Progenitor cell of endocrine pancreas (in vitro differentiated cells): ENCODE data around the gene MELK. TPM values are rescaled to one million over a fixed set of nuclear protein-coding genes. Genes with fewer than 3 reads are reported as not detected.
"Not testable (repeated sequence)": the region's sequence is repeated elsewhere in the genome, so short reads cannot be mapped to it uniquely, and the experiment has no call there.

Experiments
- DNase-seq: peaks from one replicate; pipeline ENCODE4 v3.0.0; 2021; ENCODE audit warnings: low spot score; ENCODE audit not compliant: unreplicated experiment
- H3K27ac Mint-ChIP-seq: 2 replicates; pipeline ENCODE4 v1.8.0; 2021; ENCODE audit warnings: mild to moderate bottlenecking, moderate library complexity, mixed read lengths
- H3K27me3 Mint-ChIP-seq: 2 replicates; pipeline ENCODE4 v1.8.0; 2021; ENCODE audit warnings: mixed read lengths
- H3K36me3 Mint-ChIP-seq: 2 replicates; pipeline ENCODE4 v1.8.0; 2022; ENCODE audit warnings: mixed read lengths; ENCODE audit not compliant: insufficient read depth
- H3K4me1 Mint-ChIP-seq: 2 replicates; pipeline ENCODE4 v1.8.0; 2021; ENCODE audit warnings: low read depth, mixed read lengths
- H3K4me3 Mint-ChIP-seq: 2 replicates; pipeline ENCODE4 v1.8.0; 2021; ENCODE audit warnings: low read depth, mild to moderate bottlenecking, moderate library complexity, mixed read lengths
- H3K9me3 Mint-ChIP-seq: 2 replicates; pipeline ENCODE4 v1.8.0; 2021; ENCODE audit warnings: low read depth, mixed read lengths
- CTCF ChIP-seq: fragments of 200-600 bp; sonication (generic); IDR thresholded peaks from one replicate; pipeline ENCODE4 v1.5.0; 2021; ENCODE audit warnings: antibody characterized with exemption, mild to moderate bottlenecking; ENCODE audit not compliant: unreplicated experiment
- long read RNA-seq: library from polyadenylated mRNA; unstranded; transcript quantifications from one replicate; pipeline ENCODE4 v2.0.0, GENCODE V29; 2020
- total RNA-seq: library from RNA; stranded (reverse); gene quantifications from 2 replicates; pipeline ENCODE4 v1.2.1, GENCODE V29; 2021

MELK gene
- 24.0 and 27.9 TPM in 2 replicates for total RNA-seq
- long read RNA-seq, transcript MELK-201 (18 exons, 2,485 nt): major isoform, 45 of 199 reads
- long read RNA-seq, transcript MELK-209 (17 exons, 2,363 nt): minor isoform, 12 of 199 reads
- long read RNA-seq, transcript MELK-210 (17 exons, 2,400 nt): minor isoform, 17 of 199 reads
- long read RNA-seq, partial matches to known transcripts: 13 of 199 reads
- long read RNA-seq, other reads (novel, unspliced or antisense): 109 of 199 reads

GRCh38 chr9:36572515-36573418 is at the start of gene MELK:
Gene MELK, plus strand, starts transcription at chr9:36572895. Its CDS starts 8,787 bp downstream, at chr9:36581682.
- TF ChIP-seq CTCF: no peak
- Mint-ChIP-seq H3K27ac (peak within 1 kb of the TSS; percentile 96), H3K4me1 (peaks cover 17% of the 10 kb centered on the region), H3K27me3 (no peaks in the 10 kb centered on the region), H3K36me3 (no peaks in the 10 kb centered on the region), H3K4me3 (peak within 1 kb of the TSS; percentile 89), H3K9me3 (no peaks in the 10 kb centered on the region)
- DNase-seq: peak; percentile 83

DNA sequence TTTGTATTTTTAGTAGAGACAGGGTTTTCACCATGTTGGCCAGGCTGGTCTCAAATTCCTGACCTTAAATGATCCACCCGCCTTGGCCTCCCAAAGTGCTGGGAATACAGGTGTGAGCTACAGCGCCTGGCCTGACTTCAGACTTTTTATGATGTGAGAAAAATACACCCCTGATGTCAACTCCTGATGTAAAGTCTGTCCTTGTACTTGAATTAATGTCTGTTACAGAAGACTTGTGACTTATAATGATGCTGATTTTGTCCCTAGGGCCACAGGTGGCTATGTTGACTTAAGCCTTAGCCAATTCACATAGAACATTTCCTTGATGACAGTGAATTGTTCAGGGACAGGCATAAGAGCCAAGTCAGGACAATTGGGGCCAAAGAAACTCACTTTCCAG is 42.5 kb upstream of the MELK start:
- Mint-ChIP-seq H3K27me3 (no peaks in the 10 kb centered on the region), H3K36me3 (no peaks in the 10 kb centered on the region), H3K9me3 (peaks cover 6% of the 10 kb centered on the region), H3K27ac (no peak overlapping the region), H3K4me3 (no peak overlapping the region), H3K4me1 (no peaks in the 10 kb centered on the region)
- DNase-seq: no peak
- TF ChIP-seq CTCF: no peak

DNA sequence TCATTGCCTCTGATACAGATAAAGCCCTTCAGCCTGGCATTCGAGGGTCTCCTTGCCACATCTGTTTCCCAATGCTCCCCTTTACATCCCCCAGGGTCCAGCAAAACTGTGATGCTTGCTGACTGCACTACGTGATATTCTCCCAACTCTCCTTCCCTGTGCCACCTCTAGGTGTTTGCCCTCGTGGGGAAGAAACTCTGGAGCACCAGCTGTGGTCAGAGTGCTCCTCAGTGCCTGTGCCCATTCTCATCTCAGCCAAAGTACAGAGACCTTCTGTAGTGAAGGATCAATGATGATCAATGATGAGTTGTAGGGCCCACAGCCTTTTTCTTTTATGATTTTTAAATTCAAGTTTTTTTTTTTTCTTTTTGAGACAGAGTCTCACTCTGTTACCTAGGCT is 40.3 kb upstream of the MELK start:
- TF ChIP-seq CTCF: no peak
- Mint-ChIP-seq H3K4me1 (no peaks in the 10 kb centered on the region), H3K36me3 (no peaks in the 10 kb centered on the region), H3K27ac (no peak overlapping the region), H3K4me3 (no peak overlapping the region), H3K9me3 (peaks cover 6% of the 10 kb centered on the region), H3K27me3 (no peaks in the 10 kb centered on the region)
- DNase-seq: no peak

DNA sequence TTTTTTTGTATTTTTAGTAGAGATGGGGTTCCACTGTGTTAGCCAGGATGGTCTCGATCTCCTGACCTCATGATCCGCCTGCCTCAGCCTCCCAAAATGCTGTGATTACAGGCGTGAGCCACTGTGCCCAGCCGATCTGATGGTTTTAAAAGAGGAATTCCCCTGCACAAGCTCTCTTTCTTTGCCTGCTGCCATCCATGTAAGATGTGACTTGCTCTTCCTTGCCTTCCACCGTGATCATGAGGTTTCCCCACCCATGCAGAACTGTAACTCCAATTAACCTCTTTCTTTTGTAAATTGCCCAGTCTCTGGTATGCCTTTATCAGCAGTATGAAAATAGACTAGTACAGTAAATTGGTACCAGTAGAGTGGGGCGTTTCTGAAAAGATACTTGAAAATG is 39.0 kb upstream of the MELK start:
- H3K27me3 Mint-ChIP-seq: not testable (repeated sequence)

DNA sequence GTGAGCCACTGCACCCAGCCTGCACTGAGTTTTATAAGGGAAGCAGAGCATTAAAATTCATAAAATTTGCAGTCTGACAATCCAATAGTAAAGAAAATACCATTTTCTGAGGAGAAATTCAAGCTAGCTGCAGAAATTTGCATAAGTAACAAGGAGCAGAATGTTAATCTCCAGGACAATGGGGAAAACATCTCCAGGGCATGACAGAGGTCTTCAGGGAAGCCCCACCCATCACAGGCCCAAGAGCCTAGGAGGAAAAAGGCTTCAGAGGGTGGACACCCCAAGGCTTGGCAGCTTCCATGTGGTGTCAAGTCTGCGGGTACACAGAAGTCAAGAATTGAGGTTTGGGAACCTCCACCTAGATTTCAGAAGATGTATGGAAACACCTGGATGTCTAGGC is 37.6 kb upstream of the MELK start:
- Mint-ChIP-seq H3K4me3 (no peak overlapping the region), H3K36me3 (no peaks in the 10 kb centered on the region), H3K27ac (no peak overlapping the region)

More for the DNA sequence above, 39.0 kb upstream of the MELK start:
- H3K36me3 Mint-ChIP-seq, H3K9me3 Mint-ChIP-seq, DNase-seq, H3K27ac Mint-ChIP-seq, H3K4me1 Mint-ChIP-seq, H3K4me3 Mint-ChIP-seq: not testable (repeated sequence)

More for the DNA sequence above, 37.6 kb upstream of the MELK start:
- Mint-ChIP-seq H3K9me3 (peaks cover 6% of the 10 kb centered on the region), H3K4me1 (no peaks in the 10 kb centered on the region), H3K27me3 (no peaks in the 10 kb centered on the region)
- TF ChIP-seq CTCF: no peak
- no peak for DNase-seq
